ENCODE results near the gene ZNF805. TPM values are rescaled to one million over a fixed set of nuclear protein-coding genes. Genes with fewer than 3 reads are reported as not detected.

The ZNF805 gene
- polyA plus RNA-seq, 1 of the 3 experiments (the other 2 are of a cell fraction): 1.5 TPM

DNA sequence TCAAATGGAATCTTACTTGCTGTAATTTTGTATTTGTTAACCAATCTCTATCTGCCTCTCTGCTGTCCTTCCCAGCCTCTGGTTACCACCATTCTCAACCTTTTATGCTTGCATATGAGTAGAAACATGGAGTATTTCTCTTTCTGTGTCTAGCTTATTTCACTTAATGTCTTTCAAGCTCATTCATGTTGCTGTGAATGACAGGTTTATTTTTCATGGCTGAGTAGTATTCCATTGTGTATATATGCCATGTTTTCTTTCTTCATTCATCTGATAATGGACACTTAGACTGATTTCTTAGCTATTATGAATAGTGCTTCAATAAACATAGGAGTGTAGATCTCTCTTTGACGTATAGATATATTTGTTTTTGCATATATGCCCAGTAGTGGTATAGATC, 53.3 kb downstream of the ZNF805 start:
- CTCF ChIA-PET: no interaction called here

DNA sequence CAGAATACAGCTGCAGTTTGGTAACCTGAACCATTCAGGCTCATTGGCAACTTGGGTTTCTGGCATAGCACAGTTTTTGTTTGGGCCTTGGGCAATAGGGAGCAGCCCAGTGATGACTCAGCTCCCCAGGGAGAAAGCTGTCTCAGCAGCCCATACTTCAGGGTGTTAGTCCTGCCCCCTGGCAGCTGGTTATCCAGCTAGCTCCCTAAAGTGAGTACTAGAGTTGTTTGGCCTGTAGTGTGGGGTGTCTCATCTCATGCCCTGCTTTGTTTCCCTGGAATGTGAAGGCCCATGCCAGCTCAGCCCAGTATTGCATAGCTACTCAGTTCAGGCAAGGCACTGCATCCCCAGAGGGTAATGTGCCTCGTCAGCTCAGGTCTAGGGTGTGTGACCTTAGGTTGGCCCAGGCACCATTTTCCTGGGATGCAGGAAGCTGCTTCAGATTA, 61.6 kb downstream of the ZNF805 start:
- no peak for DNase-seq
- POLR2A ChIA-PET: interaction anchor here (1.4 kb wide), 1 partner anchor 12 kb away, joined by 4 read pairs; no protein-coding TSS in a partner anchor

More for the DNA sequence above, 53.3 kb downstream of the ZNF805 start:
- Histone ChIP-seq H3K4me1 (ENCODE audit: control insufficient read depth in 1 of 2, insufficient read depth in 2 of 2, low read depth in 1 of 2, low read length in 1 of 2) (no peaks in the 10 kb centered on the region), H2AFZ (ENCODE audit: low read depth) (no peak overlapping the region), H4K20me1 (ENCODE audit: insufficient read depth) (peaks cover 17% of the 10 kb centered on the region; the same call in 1 of the 2 replicates), H3K27ac (ENCODE audit: low read depth in 2 of 2, low read length in 1 of 2) (no peak overlapping the region), H3K36me3 (replicated peaks in 1 of 2; ENCODE audit: control insufficient read depth in 1 of 2, insufficient read depth in 2 of 2, low read length in 1 of 2) (peaks cover 64 to 94% of the 10 kb centered on the region in 2 experiments), H3K27me3 (ENCODE audit: insufficient read depth) (no peaks in the 10 kb centered on the region), H3K4me3 (ENCODE audit: low read depth in 2 of 2, low read length in 1 of 2) (no peak overlapping the region), H3F3A (replicated peaks; ENCODE audit: insufficient read depth) (peaks cover 20% of the 10 kb centered on the region), H3K9me2 (no peaks in the 10 kb centered on the region), H3K4me2 (no peak overlapping the region), H3K9ac (no peak overlapping the region), H3K9me3 (0 out of 2 replicates have a peak, but pooled peaks cover 5% of the 10 kb centered on the region), H3K79me2 (ENCODE audit: insufficient read depth) (peaks cover 98% of the 10 kb centered on the region)
- 98% methylated on average over 1 of the region's 1 CpG for WGBS (ENCODE audit: low lambda C conversion rate)
- no peak for TF ChIP-seq MEF2A (IDR thresholded peaks at IDR 0.05; ENCODE audit: borderline replicate concordance, low read depth)
- TF ChIP-seq, protein P1, sequence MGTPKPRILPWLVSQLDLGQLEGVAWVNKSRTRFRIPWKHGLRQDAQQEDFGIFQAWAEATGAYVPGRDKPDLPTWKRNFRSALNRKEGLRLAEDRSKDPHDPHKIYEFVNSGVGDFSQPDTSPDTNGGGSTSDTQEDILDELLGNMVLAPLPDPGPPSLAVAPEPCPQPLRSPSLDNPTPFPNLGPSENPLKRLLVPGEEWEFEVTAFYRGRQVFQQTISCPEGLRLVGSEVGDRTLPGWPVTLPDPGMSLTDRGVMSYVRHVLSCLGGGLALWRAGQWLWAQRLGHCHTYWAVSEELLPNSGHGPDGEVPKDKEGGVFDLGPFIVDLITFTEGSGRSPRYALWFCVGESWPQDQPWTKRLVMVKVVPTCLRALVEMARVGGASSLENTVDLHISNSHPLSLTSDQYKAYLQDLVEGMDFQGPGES (IDR thresholded peaks at IDR 0.05; ENCODE audit: low read depth, low read length): no peak
- no peak for TF ChIP-seq JUND (IDR thresholded peaks at IDR 0.05)
- TF ChIP-seq TEAD4 (IDR thresholded peaks at IDR 0.05; ENCODE audit: borderline replicate concordance, insufficient read depth): no peak
- no peak for TF ChIP-seq TAF1 (IDR thresholded peaks at IDR 0.05; ENCODE audit: borderline replicate concordance, low read depth, low read length)
- no peak for TF ChIP-seq CHD2 (IDR thresholded peaks at IDR 0.05; ENCODE audit: low read length, partially characterized antibody)
- TF ChIP-seq GABPA (IDR thresholded peaks at IDR 0.05; ENCODE audit: low read depth): no peak
- TF ChIP-seq, protein P2, sequence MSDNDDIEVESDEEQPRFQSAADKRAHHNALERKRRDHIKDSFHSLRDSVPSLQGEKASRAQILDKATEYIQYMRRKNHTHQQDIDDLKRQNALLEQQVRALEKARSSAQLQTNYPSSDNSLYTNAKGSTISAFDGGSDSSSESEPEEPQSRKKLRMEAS (IDR thresholded peaks at IDR 0.05; ENCODE audit: low read depth): no peak
- no peak for DNase-seq
- POLR2A ChIA-PET: no interaction called here

More for the DNA sequence above, 61.6 kb downstream of the ZNF805 start:
- peaks cover 59% of the 10 kb centered on the region for H3K79me2 ChIP-seq (ENCODE audit: insufficient read depth)
- H3K36me3 ChIP-seq (replicated peaks in 1 of 2; ENCODE audit: control insufficient read depth in 1 of 2, insufficient read depth in 2 of 2, low read length in 1 of 2): peaks cover 22 to 62% of the 10 kb centered on the region in 2 experiments
- no CpG with 5 or more reads among the region's 1 CpG for WGBS (ENCODE audit: low lambda C conversion rate)
- H3K9ac ChIP-seq: no peak overlapping the region
- TF ChIP-seq FOSL2 (IDR thresholded peaks at IDR 0.05; ENCODE audit: borderline replicate concordance, low read depth): peak; percentile 16; the same call in 1 of the 2 replicates
- TF ChIP-seq CHD2 (IDR thresholded peaks at IDR 0.05; ENCODE audit: low read length, partially characterized antibody): no peak
- TF ChIP-seq JUND (IDR thresholded peaks at IDR 0.05): no peak; the same call in 1 of the 2 replicates
- H3K27ac ChIP-seq (ENCODE audit: low read depth in 2 of 2, low read length in 1 of 2): no peak overlapping the region
- peaks cover 17% of the 10 kb centered on the region for H3F3A ChIP-seq (replicated peaks; ENCODE audit: insufficient read depth)
- H3K9me3 ChIP-seq: no peaks in the 10 kb centered on the region
- H2AFZ ChIP-seq (ENCODE audit: low read depth): no peak overlapping the region
- H4K20me1 ChIP-seq (ENCODE audit: insufficient read depth): peaks cover 27% of the 10 kb centered on the region
- CTCF ChIA-PET: no interaction called here
- no peaks in the 10 kb centered on the region for H3K27me3 ChIP-seq (ENCODE audit: insufficient read depth)
- peaks cover 0 to 4% of the 10 kb centered on the region in 2 experiments; a peak in 2 of 4 replicates for H3K4me1 ChIP-seq (ENCODE audit: control insufficient read depth in 1 of 2, insufficient read depth in 2 of 2, low read depth in 1 of 2, low read length in 1 of 2)
- H3K4me3 ChIP-seq (ENCODE audit: low read depth in 2 of 2, low read length in 1 of 2): no peak overlapping the region
- no peak overlapping the region for H3K4me2 ChIP-seq
- no peaks in the 10 kb centered on the region for H3K9me2 ChIP-seq
